GM21717 (cell line): ENCODE results near the gene AURKA.
"Not testable (repeated sequence)": the region's sequence is repeated elsewhere in the genome, so short reads cannot be mapped to it uniquely, and the experiment has no call there.

Source experiments
- ATAC-seq: cut with Tn5 transposase; IDR thresholded peaks from one replicate; pipeline ENCODE4 v1.9.1; 2021; ENCODE audit warnings: mild to moderate bottlenecking, moderate library complexity; ENCODE audit not compliant: unreplicated experiment

Gene AURKA

DNA sequence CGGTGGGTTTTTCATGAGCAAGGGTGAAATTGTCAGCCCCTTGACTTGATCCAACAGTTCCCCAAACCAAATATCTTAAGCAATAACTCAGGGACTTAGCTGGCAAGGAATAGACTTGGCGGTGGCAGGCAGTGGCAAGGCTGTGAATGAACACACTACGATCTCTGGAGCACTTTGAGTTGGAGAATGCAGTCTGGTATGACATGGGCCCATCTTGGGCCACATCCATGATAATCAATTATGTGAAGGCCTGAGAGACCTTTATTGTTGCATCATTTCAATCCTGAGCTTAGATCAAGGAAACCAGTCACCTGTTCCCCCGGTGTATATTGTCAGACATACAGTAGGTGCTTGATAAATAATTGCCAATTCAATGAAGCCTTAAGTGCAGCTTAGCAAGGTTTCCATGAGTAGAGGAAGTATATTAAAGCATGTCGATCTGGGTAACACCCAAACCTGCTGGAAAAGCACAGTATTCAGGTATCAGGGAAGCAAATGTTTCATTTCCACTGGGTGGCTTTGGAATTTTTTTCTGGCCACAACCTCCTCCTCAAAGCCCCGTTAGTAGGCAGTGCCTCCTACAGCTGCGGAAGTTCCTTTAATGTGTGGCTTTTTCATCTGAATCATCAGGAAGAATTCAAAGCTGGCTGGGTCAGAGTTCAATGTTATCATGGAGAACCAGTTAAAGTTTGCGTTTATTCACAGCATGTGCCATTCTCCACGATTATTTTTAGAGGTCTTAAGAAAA, 30.2 kb upstream of the AURKA start:
- no peak for ATAC-seq

DNA sequence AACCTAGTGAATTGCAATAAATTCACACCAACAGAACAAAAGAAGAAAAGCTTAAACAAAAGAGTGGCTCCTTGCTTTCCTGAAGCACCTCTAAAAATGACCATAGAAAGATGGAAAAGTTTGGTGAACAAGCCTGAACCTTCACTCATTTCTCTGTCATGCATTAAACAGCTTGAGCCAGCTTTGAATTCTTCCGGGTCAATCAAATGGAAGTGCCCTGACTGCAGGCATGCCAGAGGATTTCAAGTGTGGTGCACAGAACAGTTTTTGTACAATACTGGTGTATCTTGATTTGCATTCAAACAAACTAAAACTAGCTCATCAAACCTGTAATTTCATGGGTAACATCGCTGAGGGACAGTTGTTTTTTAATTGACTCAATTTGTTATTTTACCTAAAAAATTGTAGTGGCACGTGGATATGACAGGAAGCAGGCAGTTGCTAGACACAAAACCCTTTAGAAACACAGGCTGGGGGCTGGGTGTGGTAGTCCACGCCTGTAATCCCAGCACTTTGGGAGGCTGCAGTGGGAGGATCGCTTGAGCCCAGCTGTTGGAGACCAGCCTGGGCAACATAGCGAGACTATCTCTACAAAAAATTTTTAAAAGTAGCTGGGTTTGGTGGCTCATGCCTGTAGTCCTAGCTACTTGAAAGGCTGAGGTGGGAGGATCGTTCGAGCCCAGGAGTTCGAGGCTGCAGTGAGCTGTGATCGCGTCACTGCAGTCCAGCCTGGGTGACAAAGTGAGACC, 29.1 kb upstream of the AURKA start:
- ATAC-seq: no peak

DNA sequence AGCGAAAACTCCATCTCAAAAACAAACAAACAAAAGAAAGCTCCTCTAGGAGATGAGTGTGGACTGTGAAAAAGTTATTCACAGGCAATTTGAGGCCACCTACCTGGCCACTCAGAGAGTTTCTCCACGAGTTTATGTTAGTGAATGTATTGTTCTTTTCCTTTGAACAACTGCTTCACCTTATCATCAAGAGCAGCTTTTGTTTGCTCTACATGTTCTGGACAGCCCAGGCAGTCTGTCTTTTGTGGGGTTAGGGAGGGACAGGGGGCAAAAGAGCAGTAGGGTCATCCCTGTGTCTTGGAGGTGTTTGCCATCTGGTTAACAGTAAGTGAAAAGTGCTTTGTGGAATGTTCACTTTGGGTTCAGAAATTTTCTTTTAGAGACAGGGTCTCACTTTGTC, 28.0 kb upstream of the AURKA start:
- ATAC-seq: no peak

DNA sequence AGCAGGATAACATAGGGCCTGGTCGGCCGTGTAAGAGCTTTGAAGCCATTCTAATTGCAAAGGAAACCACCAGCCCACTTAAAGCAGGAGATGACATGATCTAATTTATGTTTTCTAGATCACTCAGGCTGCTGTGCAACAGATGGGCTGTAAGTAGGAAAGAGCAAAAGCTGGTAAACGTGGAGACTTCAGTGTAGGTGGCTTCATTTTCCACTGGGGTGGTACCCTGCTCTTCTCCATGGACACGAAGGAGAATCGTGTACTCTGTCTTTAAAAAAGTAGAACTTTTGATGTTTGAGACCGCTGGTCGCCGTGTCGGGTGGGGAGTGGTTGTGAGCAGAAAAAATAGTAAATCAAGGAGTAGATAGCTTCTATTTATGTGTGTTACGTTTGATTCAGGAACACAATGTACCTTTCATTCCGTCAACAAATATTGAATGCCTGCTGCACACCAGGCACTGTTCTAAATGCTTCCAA, 26.4 kb upstream of the AURKA start:
- no peak for ATAC-seq

DNA sequence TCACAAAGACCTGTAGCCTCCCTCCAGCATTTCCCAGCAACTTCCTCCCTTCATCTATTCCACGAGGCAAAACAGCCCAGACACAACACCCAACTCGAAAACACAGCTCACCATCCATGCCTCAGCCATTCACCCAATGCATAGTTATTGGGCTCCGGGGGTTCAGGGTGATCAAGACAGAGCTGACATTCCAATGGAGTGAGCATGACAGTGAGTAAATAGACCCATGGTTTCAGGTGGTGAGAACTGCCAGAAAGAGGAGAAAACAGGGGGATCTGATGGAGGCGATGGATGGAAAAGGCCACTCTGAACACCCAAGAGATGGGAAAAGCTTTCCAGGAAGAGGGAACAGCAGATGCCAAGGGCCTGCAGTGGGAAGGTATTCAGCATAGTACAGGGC, 25.9 kb upstream of the AURKA start:
- ATAC-seq: no peak

DNA sequence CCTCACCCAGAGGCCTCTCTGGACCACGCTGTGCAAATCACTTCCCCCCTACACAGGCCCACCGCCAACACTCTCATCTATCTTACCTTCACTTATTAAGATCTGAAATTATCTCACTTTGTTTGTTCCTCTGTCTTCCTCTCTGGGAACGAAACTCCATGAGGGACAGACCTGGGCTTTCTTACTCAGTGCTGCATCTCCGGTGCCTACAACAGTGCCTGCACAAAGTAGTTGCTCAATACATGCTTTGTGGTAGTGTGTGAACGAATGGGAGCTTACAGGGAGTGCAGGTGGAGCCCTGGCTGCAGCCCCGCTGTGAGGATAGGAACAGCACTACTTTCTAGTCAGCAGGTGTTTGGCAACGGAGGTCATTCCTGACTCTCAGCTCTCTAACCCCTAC, 25.4 kb upstream of the AURKA start:
- no peak for ATAC-seq

DNA sequence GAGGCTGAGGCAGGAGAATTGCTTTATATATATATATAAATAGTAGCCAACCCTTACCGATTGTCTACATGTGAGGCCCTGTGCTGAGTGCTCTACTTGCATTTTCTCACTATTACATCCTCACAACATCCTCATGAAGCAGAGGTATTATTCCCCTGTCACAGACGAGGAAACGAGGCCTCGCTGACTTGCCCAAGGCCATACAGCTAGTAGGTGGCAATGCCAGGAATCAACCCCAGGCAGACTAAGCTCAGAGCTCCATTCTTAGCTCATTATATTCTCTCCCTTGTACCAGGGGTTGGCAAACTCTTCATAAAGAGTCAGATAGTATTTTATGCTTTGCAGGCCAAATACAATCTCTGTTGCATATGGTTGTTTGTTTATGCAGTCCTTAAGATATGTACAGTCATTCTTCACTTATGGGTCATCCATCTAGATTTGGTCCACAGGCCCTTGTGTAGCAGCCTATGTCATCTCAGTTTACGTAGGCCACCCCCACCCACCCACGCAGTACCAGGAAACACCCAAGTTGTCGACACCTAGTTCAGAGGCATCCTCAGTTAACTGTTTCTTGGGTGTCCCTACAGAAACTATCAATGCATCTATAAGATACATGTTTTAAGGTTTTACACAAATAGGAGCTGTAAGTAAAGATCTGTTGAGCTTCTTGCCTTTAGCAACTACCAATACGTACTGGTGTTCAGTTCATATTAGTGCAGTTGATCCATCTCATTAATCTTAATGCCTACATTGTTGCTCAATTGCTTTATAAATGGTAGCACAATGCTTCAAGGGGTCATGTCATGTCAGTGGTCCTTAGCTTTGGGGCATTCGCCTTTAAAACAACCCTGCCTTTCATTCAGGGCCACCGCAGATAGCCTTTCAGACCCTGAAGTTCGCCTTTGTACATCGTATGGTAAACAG, 23.1 kb upstream of the AURKA start:
- no peak for ATAC-seq

DNA sequence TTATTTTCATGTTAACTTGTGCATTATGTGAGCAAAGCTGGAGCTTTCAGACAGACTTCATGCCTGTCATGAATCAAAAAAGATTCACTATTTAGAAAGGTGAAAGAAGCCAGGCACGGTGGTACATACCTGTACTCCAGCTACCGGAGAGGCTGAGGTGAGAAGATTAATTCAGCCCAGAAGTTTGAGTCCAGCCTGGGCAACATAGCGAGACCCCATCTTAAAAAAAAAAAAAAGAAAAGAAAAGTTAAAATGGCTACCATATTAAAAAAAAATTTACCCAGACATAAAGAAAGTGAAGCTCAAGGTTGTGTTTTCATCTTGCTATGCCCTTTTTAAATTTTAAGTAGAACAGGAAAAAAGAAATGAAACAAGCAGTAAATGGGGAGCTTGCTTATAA, 20.9 kb upstream of the AURKA start:
- ATAC-seq: no peak

DNA sequence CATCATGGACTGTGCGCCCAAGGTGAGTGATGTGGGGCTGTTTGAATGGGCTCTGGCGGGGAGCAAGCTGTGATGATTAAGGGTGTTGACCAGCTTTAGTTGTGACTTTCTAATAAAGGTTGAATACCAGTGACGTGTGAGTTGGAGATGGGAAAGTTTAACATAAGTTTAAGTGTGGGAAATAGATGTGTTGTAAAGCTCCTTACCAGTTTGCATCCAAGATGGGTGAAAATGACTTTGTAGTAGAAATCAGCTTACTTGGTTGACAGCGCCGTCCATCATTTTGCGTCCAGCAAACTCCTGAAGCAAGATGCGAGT, 20.4 kb upstream of the AURKA start:
- no peak for ATAC-seq

DNA sequence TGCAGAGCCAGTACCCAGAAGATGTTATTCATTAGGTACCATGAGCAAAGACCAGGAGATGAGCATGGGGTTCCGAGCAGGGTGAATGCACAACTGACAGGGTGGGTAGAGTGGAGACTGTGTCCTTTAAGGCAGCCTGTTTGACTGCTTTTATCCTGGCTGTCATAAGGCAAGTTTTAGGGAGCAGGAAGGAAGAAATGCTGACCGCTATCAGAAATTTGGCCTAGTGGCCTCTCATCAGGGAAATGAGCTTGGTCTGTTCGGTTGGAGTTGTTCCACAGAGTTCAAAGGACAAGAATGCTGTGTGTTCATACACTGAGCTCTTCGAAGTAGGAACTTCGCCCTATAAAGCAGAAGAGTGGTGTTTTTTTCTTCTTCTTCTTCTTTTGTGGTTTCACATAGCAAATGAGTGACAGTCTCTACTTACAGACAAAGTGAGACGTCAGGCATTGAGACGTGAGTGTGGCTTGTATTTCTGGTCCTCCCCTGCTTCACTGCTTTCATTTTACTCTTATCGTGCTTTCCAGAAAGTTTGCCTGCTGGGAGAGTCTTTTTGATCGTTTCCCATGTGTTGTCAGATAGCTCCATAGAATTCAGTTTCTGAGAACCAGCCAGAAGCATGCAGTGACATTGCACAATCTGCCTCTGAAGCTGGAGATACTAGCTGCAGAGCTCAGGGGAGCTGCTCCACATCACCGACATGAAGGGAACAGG, 19.9 kb upstream of the AURKA start, which contains the start of gene CASS4:
Gene CASS4 (plus strand): TSS at position 502 of the 714 bp plus-strand sequence. CDS start 199 bp downstream, at position 701.
- peak; percentile 49 for ATAC-seq

DNA sequence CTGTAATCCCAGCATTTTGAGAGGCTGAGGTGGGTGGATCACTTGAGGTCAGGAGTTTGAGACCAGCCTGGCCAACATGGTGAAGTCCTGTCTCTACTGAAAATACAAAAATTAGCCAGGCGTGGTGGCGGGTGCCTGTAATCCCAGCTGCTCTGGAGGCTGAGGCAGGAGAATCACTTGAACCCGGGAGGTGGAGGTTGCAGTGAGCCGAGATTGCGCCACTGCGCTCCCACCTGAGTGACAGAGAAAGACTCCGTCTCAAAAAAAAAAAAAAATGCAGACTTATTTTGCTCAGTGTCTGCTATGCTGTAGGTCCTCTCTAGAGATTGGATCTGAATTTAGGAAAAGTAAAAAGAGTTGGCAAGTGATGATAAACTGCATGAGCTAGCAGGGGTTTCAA, 19.3 kb upstream of the AURKA start:
- not testable (repeated sequence) for ATAC-seq

DNA sequence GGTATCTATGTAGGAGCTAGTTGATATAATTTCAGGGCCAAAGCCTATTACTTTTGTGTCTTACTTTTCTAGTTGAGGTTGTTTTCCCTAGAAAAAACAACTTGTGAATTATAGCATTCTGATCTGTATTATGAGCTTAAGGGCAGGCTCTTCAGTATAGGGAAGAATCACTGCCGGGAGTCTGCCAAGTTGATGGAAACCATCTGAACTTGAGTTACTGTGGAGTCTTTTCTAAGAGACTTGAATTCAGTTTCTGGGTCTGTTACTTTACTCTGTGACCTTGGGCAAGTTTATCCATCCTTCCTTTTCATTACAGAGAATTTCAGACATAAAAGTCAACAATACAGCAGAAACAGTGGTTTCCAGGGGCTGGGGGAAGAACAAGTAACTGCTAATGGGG, 17.9 kb upstream of the AURKA start:
- no peak for ATAC-seq

DNA sequence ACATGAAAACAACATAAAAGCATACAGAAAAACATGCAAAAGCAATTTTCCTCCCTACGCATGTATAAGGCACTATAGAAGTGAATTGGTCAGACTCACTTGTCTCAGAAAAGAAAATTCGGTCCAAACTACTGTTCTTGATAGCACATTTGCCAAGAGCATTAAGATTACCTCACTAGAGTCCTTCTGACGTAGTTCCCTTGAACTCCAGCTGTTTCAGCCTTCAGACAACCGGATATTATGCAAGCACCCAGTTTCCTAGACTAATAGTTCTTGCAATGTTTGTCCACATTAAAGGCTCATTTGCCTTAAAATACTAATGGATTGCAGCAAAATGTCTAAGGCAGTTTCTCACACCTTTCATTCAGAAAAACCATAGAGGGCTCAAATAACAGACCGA, 17.5 kb upstream of the AURKA start:
- no peak for ATAC-seq

DNA sequence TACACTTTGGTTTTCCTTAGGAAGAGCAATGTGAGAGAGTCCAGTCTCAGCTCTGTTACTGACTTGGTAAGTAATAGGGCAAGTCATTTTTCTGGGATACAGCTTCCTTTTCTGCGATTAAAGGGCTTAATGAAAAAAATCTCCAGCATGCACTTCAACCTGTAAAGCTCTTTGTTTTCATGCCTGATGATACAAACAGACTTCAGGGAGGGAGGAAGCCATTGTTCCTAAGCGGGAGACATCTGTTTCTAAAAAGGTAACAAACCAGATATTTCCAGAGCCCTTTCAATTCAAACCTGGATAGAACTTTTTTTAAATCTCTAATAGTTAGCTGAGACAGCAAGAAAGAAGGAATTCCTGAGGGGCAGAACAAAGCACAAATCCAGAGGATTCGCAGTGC, 14.9 kb upstream of the AURKA start:
- no peak for ATAC-seq

DNA sequence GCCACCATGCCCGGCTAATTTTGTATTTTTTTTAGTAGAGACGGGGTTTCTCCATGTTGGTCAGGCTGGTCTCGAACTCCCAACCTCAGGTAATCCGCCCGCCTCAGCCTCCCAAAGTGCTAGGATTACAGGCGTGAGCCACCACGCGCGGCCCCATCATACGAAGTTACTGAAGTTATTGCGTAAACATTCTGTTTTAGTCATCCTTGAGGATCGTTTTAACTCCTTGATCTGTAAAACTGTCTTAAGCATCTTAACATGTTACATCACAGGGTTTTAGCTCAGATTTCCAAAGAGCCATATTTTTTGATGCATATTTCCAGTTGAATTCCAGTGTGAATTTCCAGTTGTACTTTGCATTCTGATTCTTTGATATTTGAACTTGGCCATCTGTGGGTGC, 13.3 kb upstream of the AURKA start:
- ATAC-seq: not testable (repeated sequence)

DNA sequence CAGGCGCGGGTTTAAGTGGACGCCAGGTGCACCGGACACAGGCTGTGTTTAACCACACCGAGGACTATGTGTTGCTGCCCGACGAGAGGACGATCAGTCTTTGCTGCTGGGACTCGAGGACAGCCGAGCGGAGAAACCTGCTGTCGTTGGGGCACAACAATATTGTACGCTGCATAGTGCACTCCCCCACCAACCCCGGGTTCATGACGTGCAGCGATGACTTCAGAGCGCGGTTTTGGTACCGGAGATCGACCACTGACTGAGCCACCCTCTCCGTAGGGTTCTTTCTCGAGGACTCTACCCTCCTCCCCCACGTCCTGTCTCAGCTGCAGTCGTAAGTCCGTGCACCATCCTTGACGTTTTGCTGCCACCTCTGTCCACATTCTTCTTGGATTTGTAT, 11.4 kb upstream of the AURKA start:
- ATAC-seq: no peak

DNA sequence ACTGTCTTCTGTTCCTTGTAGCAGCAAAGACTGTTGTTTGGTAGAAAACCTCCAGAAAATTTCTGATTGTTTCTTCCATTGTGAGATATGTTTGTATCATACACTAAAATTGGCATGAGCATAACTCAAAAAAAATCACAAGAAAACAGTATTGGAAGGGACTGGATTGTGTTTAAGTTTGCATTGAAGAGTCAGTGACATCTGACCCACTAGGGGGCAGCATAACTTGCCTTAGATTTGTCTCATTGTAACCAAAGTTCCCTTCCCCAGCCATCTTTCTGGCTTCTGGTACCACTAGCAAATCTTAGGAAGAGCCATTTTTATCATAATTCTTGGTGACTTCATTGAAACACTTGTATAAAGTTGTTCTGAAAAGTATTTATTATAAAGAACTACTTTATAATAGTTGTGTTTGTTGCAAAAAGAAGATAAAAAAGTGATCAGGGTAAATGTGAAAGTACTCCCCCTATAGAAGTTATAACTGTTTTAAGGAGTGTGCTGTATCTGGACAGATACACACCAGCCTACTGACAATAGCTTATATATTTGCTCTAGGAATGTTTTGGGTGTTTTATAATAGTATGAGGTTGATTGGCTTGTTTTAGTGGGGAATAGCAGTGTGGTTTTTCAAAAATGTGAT, 8.1 kb upstream of the AURKA start:
- ATAC-seq: peak; percentile 57

DNA sequence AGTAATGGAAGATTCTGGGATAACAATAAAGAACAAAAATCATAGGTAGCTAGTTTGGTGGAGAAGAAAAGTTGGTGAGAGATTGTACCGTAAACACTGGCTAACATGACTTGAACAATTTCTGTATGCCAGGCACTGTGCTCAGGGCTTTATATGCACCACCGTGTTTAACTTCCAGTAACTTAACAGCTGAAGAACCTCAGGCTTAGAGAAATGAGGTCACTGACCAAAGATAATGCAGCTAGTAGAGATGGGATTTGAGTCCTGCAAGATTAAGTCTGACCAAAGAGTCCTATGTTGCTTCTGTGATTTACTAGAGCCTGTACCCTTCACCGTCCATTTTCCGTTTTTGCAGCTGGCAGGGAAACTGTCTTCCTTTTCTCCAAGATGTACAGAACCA, 3.2 kb upstream of the AURKA start:
- ATAC-seq: no peak

DNA sequence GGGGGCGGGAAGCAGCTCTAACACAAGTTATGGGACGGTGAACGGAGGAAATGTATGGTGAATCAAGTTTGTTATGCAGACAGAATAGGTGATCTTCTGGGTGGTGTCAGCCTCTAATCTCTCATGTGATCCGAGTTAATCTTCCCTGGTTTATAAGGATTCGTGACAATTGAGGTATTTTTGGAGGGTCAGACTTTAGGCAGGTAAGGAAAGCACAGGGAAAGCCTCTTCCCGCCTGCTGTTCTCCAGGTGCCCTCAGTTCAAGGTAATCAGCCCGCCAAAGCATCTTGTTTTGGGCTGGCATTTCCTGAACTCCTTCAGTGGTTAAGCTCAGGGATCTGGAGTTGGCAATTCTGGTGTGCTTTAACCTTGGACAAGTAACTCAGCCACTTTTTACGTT, 1.6 kb upstream of the AURKA start:
- no peak for ATAC-seq

DNA sequence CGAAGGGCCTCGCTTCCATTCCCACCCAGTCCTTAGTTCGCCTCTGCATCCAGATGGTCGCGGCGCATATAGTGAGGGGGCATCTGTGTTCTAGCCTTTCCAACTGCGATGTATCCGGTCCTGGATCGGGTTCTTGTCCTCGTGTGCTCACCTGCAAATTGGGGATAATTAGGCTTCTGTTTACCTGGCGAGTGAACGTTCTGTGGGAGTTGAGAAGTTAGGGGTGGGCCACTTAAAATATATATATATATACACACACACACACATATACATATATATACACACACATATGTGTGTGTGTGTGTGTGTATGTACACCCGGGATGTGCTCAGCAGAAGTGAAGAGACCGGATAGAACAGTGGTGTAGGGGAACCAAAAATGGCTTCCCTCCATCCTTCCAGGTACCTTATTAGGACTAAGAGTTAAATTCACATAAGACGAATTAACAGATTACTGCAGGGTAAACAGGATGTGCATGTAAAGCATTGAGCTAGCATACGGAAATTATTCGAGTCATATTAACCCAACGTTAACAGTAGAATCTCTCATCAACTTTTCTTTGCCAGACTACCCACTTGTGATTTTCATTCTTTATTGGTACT, 967 bp upstream of the AURKA start:
- no peak for ATAC-seq
